Vagina (tissue), 2 donors: ENCODE data around the gene ZNF536. TPM values are rescaled to one million over a fixed set of nuclear protein-coding genes. Genes with fewer than 3 reads are reported as not detected.
A peak's percentile ranks its signal among the peaks of the same experiment; 100 is the strongest.

Experiments used
- DNase-seq, 2 donors: peaks; one replicate each; pipeline ENCODE4 v3.0.0-alpha.2; 2017; ENCODE audit errors: extremely low spot score in 2 of 2
- H3K27ac ChIP-seq: fragments of 200-600 bp; sonication (generic); one replicate; pipeline ENCODE4 v1.5.1; 2019
- H3K27me3 ChIP-seq: fragments of 200-600 bp; sonication (generic); one replicate; pipeline ENCODE4 v1.5.1; 2019
- H3K36me3 ChIP-seq, 2 donors: fragments of 200-600 bp; sonication (generic); one replicate each; pipeline ENCODE4 v1.5.1; 2017 to 2019
- H3K4me1 ChIP-seq: fragments of 200-600 bp; sonication (generic); one replicate; pipeline ENCODE4 v1.5.1; 2019
- H3K4me3 ChIP-seq, 2 donors: fragments of 200-600 bp; sonication (generic); 1 replicate in 1 of 2; 2 replicates in 1 of 2; pipeline ENCODE4 v1.5.1; 2016 to 2019
- H3K9me3 ChIP-seq: fragments of 200-600 bp; sonication (generic); one replicate; pipeline ENCODE4 v1.5.1; 2019
- CTCF ChIP-seq, 3 experiments: fragments of 450-650 bp in 2 of 3; fragments of 200-600 bp in 1 of 3; sonication (generic) in 1 of 3; IDR thresholded peaks; one replicate each; pipeline ENCODE4 v1.5.1; 2017 to 2019; ENCODE audit warnings: antibody characterized with exemption in 3 of 3, mild to moderate bottlenecking in 2 of 3, moderate library complexity in 2 of 3
- POLR2A ChIP-seq, 2 donors: fragments of 450-650 bp; IDR thresholded peaks; one replicate each; pipeline ENCODE4 v1.6.1; 2017; ENCODE audit warnings: antibody characterized with exemption in 2 of 2, mild to moderate bottlenecking in 2 of 2, moderate library complexity in 2 of 2
- POLR2AphosphoS5 ChIP-seq, 2 donors: sonication (generic); formaldehyde crosslinking; IDR thresholded peaks; one replicate each; pipeline ENCODE4 v1.9.0; 2017; ENCODE audit warnings: antibody characterized with exemption in 2 of 2, mild to moderate bottlenecking in 2 of 2, low read depth in 1 of 2; ENCODE audit not compliant: insufficient read depth in 1 of 2
- intact Hi-C: fragments of 100-400 bp; cut with DNase I; formaldehyde crosslinking; loops from one replicate; pipeline ENCODE4 v1.15.1; 2023
- total RNA-seq: library from RNA; depleted of rRNA; stranded (reverse); fragments of >200 nt; gene quantifications from one replicate; pipeline ENCODE4 v1.2.3, GENCODE V29; 2016

Gene ZNF536
- total RNA-seq, 1 donor from 2014 or later, result 2.5 TPM

GRCh38 chr19:30593356-30593755, 221.2 kb downstream of the ZNF536 start:
- H3K9me3 ChIP-seq, result no peaks in the 10 kb centered on the region
- no peak for TF ChIP-seq CTCF (IDR thresholded peaks at IDR 0.05)
- TF ChIP-seq POLR2AphosphoS5 (IDR thresholded peaks at IDR 0.05; ENCODE audit: insufficient read depth in 1 of 2, low read depth in 1 of 2), result no peak
- TF ChIP-seq POLR2A (IDR thresholded peaks at IDR 0.05), result no peak
- peak in 1 of 2 donors; percentile 58 for DNase-seq
- no peaks in the 10 kb centered on the region for H3K4me1 ChIP-seq
- intact Hi-C loops, result no loop called here
- H3K36me3 ChIP-seq, result no peaks in the 10 kb centered on the region
- no peak overlapping the region for H3K27ac ChIP-seq
- H3K4me3 ChIP-seq, result no peak overlapping the region
- H3K27me3 ChIP-seq, result no peaks in the 10 kb centered on the region

- Histone ChIP-seq H3K36me3 (no peaks in the 10 kb centered on the region), H3K9me3 (no peaks in the 10 kb centered on the region), H3K27ac (no peak overlapping the region), H3K27me3 (no peaks in the 10 kb centered on the region), H3K4me3 (no peak overlapping the region), H3K4me1 (no peaks in the 10 kb centered on the region)
- TF ChIP-seq POLR2A (IDR thresholded peaks at IDR 0.05) (no peak), CTCF (IDR thresholded peaks at IDR 0.05) (no peak), POLR2AphosphoS5 (IDR thresholded peaks at IDR 0.05; ENCODE audit: insufficient read depth in 1 of 2, low read depth in 1 of 2) (no peak)
- DNase-seq, result peak in 1 of 2 donors; percentile 64
- intact Hi-C loops, result no loop called here
Observed at GRCh38 chr19:30593975-30594745, 222.0 kb downstream of the ZNF536 start.

- TF ChIP-seq POLR2AphosphoS5 (IDR thresholded peaks at IDR 0.05; ENCODE audit: insufficient read depth in 1 of 2, low read depth in 1 of 2), result no peak
- no peak for TF ChIP-seq POLR2A (IDR thresholded peaks at IDR 0.05)
- no peak for TF ChIP-seq CTCF (IDR thresholded peaks at IDR 0.05)
- Histone ChIP-seq H3K36me3 (no peaks in the 10 kb centered on the region), H3K27me3 (no peaks in the 10 kb centered on the region), H3K4me1 (no peaks in the 10 kb centered on the region), H3K4me3 (no peak overlapping the region), H3K27ac (no peak overlapping the region), H3K9me3 (no peaks in the 10 kb centered on the region)
- intact Hi-C loops, result no loop called here
- DNase-seq, result no peak
Observed at GRCh38 chr19:30596268-30596667, 224.1 kb downstream of the ZNF536 start.

- H3K9me3 ChIP-seq, result no peaks in the 10 kb centered on the region
- TF ChIP-seq CTCF (IDR thresholded peaks at IDR 0.05) (no peak), POLR2A (IDR thresholded peaks at IDR 0.05) (no peak), POLR2AphosphoS5 (IDR thresholded peaks at IDR 0.05; ENCODE audit: insufficient read depth in 1 of 2, low read depth in 1 of 2) (no peak)
- no peak for DNase-seq
- H3K4me3 ChIP-seq, result no peak overlapping the region
- intact Hi-C loops, result no loop called here
- no peak overlapping the region for H3K27ac ChIP-seq
- H3K27me3 ChIP-seq, result no peaks in the 10 kb centered on the region
- H3K4me1 ChIP-seq, result no peaks in the 10 kb centered on the region
- H3K36me3 ChIP-seq, result no peaks in the 10 kb centered on the region
Observed at GRCh38 chr19:30596813-30597399, 224.7 kb downstream of the ZNF536 start.

- no peak for DNase-seq
- TF ChIP-seq POLR2A (IDR thresholded peaks at IDR 0.05) (no peak), POLR2AphosphoS5 (IDR thresholded peaks at IDR 0.05; ENCODE audit: insufficient read depth in 1 of 2, low read depth in 1 of 2) (no peak), CTCF (IDR thresholded peaks at IDR 0.05) (no peak)
- Histone ChIP-seq H3K4me3 (no peak overlapping the region), H3K4me1 (no peaks in the 10 kb centered on the region), H3K9me3 (no peaks in the 10 kb centered on the region), H3K27me3 (no peaks in the 10 kb centered on the region), H3K27ac (no peak overlapping the region), H3K36me3 (no peaks in the 10 kb centered on the region)
- intact Hi-C loops, result no loop called here
Observed at GRCh38 chr19:30598688-30599087, 226.5 kb downstream of the ZNF536 start.
